ENCODE results near the gene GLS. TPM values are rescaled to one million over a fixed set of nuclear protein-coding genes. Genes with fewer than 3 reads are reported as not detected.
A peak's percentile ranks its signal among the peaks of the same experiment; 100 is the strongest.

Gene GLS
- total RNA-seq, 4 donors from 2014 or later, result 85.4 to 219 (median 117) TPM

- ATAC-seq, result no peak
- peaks cover 0 to 9% (median 0%) of the 10 kb centered on the region in 3 donors for H3K4me1 ChIP-seq
- H3K4me3 ChIP-seq, result no peak overlapping the region
Measured at GRCh38 chr2:190976521-190976920, 95.9 kb downstream of the GLS start.

GRCh38 chr2:190977505-190977904 is 96.9 kb downstream of the GLS start:
- Histone ChIP-seq H3K4me1 (peaks cover 0 to 9% (median 0%) of the 10 kb centered on the region in 3 donors), H3K9me3 (no peaks in the 10 kb centered on the region), H3K4me3 (no peak overlapping the region), H3K27me3 (no peaks in the 10 kb centered on the region), H3K27ac (no peak overlapping the region), H3K36me3 (peaks cover 3 to 100% of the 10 kb centered on the region in 2 donors)
- 97 to 100% methylated on average over 1 to 5 of the region's 5 CpGs for WGBS, 2 donors (ENCODE audit: low coverage in 1 of 2)
- TF ChIP-seq POLR2A (IDR thresholded peaks at IDR 0.05) (no peak), POLR2AphosphoS5 (IDR thresholded peaks at IDR 0.05) (no peak), EP300 (IDR thresholded peaks at IDR 0.05) (no peak), CTCF (IDR thresholded peaks at IDR 0.05) (no peak)
- ATAC-seq, result no peak

More at GRCh38 chr2:190976521-190976920, 95.9 kb downstream of the GLS start:
- no peaks in the 10 kb centered on the region for H3K9me3 ChIP-seq
- 86 to 97% methylated on average over 2 of the region's 2 CpGs for WGBS, 2 donors (ENCODE audit: low coverage in 1 of 2)
- peaks cover 3 to 100% of the 10 kb centered on the region in 2 donors for H3K36me3 ChIP-seq
- TF ChIP-seq EP300 (IDR thresholded peaks at IDR 0.05) (no peak), CTCF (IDR thresholded peaks at IDR 0.05) (no peak), POLR2A (IDR thresholded peaks at IDR 0.05) (no peak), POLR2AphosphoS5 (IDR thresholded peaks at IDR 0.05) (no peak)
- no peaks in the 10 kb centered on the region for H3K27me3 ChIP-seq
- no peak overlapping the region for H3K27ac ChIP-seq

- no peak overlapping the region for H3K27ac ChIP-seq
- H3K9me3 ChIP-seq, result no peaks in the 10 kb centered on the region
- no peak overlapping the region for H3K4me3 ChIP-seq
- 80 to 88% methylated on average over 8 to 15 of the region's 17 CpGs for WGBS, 2 donors (ENCODE audit: low coverage in 1 of 2)
- ATAC-seq, result no peak
- peaks cover 0 to 9% (median 0%) of the 10 kb centered on the region in 3 donors for H3K4me1 ChIP-seq
- no peaks in the 10 kb centered on the region for H3K27me3 ChIP-seq
- H3K36me3 ChIP-seq, result peaks cover 6 to 100% of the 10 kb centered on the region in 2 donors
- no peak for TF ChIP-seq POLR2AphosphoS5 (IDR thresholded peaks at IDR 0.05)
- TF ChIP-seq EP300 (IDR thresholded peaks at IDR 0.05), result no peak
- no peak for TF ChIP-seq POLR2A (IDR thresholded peaks at IDR 0.05)
- TF ChIP-seq CTCF (IDR thresholded peaks at IDR 0.05), result no peak
Measured at GRCh38 chr2:190978389-190979053, 97.9 kb downstream of the GLS start.

- peak; percentile 85 for ATAC-seq
- Histone ChIP-seq H3K9me3 (no peaks in the 10 kb centered on the region), H3K36me3 (peaks cover 7 to 100% of the 10 kb centered on the region in 2 donors), H3K4me1 (no peaks in the 10 kb centered on the region), H3K4me3 (no peak overlapping the region), H3K27me3 (no peaks in the 10 kb centered on the region), H3K27ac (peak overlapping the region in 3 of 4 donors; percentile 43 to 62 (median 45))
- no peak for TF ChIP-seq CTCF (IDR thresholded peaks at IDR 0.05)
- TF ChIP-seq POLR2A (IDR thresholded peaks at IDR 0.05), result no peak
- no peak for TF ChIP-seq POLR2AphosphoS5 (IDR thresholded peaks at IDR 0.05)
- no peak for TF ChIP-seq EP300 (IDR thresholded peaks at IDR 0.05)
- 62 to 80% methylated on average over 1 to 7 of the region's 14 CpGs for WGBS, 2 donors (ENCODE audit: low coverage in 1 of 2)
Measured at GRCh38 chr2:190979906-190980629, 99.4 kb downstream of the GLS start.
